Measurements from ENCODE around the gene PNPLA2.

The PNPLA2 gene

DNA sequence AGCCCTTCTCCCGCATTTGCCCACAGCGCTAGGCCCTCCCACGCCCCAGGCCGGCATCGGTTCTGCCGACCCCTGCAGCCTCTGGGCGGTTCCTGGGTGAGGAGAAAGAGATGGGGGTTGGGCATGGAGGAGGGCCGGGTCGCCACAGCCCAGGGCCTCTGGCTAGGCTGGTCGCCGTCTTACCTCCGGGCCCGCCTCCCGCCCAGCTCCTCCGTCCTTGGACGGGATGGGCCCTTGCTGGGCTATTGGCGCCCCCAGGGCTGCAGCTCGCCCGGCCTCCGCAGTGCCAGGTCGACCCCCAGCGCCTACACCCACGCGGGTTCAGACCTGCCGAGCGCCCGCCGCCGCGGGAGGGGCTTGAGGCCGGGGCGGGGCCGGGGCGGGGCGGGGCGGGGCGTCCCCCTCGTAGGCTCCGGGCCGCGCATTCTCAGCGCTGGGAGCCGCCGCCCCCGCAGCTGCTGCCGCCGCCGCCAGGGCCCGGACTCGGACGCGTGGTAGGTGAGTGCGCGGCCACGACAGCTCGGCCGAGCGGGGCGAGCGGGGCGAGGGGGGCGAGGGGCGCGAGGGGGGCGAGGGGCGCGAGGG, 13.9 kb downstream of the PNPLA2 start, which contains the start of gene CD151:
CD151 (plus strand) TSS at position 424 of the 585 bp plus-strand sequence. CDS start 3,118 bp downstream, outside the sequence.
- peak; percentile 24 to 31 for DNase-seq

DNA sequence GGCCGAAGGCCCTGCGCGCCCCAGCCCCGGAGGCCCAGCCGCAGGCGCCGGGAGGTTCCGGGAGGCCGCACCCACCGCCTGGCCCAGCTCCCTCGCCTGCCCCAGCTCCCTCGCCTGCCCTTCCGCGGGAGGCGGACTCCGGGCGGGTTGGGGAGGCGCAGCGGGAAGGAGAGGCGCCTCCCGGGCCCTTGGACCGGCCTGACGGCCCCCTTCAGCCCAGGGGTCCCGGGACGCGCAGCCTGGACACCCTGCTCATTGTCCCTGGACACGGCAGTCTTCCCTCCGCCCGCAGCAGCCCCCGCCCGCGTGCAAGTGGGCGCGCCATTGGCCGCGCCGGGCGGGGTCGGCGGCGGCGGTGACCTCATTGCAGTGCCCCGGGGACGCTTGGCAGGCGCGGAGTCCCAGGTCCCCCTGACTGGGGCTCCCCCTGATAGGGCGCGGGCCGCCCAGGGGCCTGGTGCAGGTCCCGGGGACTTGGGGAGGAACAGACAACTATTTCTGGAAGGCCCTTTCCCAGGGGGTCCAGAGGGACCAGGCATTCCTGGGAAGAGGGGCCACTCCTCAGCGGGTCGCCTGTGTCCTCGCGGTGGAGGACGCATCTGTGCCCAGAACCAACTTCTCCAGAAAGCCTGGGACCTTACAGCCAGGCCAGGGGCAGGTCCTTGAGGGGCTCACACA, 14.5 kb downstream of the PNPLA2 start:
- peak in 1 of 2 experiments; percentile 30 for DNase-seq

DNA sequence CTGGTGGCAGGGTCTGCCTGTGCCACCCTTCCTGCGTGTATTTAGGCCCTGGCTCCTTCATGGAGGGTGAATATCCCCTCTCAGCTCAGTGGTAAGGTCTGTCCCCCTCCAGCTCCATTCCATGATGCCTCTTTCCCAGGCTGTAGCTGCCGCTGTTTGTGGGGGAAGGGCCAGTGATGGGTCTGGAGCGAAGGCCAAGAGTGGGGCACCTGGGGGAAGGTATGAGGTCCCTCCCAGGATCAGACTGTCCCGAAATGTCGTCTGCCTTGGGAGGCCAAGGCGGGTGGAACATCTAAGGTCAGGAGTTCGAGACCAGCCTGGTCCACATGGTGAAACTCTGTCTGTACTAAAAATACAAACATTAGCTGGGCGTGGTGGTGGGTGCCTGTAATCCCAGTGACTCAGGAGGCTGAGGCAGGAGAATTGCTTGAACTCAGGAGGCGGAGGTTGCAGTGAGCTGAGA, 15.2 kb downstream of the PNPLA2 start:
- no peak for DNase-seq

- peak; percentile 19 to 23 for DNase-seq
These were observed 15.9 kb downstream of the PNPLA2 start for GRCh38 chr11:834371-835316.

- no peak for DNase-seq
These were observed 17.6 kb downstream of the PNPLA2 start for GRCh38 chr11:836274-836673.

GRCh38 chr11:836700-837099, 18.0 kb downstream of the PNPLA2 start:
- no peak for DNase-seq

DNA sequence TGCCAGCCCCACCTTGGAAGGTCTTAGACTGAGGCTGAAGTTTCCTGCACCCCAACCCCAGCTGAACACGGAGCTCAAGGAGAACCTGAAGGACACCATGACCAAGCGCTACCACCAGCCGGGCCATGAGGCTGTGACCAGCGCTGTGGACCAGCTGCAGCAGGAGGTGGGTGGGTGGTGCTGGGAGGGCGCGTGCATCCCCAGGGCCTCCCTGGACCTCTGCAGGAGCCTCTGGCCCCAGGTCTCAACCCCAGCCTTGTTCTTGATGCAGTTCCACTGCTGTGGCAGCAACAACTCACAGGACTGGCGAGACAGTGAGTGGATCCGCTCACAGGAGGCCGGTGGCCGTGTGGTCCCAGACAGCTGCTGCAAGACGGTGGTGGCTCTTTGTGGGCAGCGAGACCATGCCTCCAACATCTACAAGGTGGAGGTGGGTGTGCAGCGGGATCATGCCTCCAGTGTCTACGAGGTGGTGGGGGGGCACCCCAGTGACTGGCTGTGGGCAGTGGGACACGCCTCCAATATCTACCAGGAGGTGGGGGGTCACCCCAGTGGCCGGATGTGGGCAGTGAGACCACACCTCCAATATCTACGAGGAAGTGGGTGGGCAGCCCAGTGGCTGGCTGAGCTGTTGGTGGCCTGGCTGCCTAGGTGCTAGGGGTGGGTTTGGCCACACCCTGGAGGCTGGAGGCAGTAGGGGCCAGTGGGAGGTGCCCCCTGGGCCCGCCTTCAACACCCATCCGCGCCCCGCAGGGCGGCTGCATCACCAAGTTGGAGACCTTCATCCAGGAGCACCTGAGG, 18.7 kb downstream of the PNPLA2 start:
- no peak for DNase-seq

DNA sequence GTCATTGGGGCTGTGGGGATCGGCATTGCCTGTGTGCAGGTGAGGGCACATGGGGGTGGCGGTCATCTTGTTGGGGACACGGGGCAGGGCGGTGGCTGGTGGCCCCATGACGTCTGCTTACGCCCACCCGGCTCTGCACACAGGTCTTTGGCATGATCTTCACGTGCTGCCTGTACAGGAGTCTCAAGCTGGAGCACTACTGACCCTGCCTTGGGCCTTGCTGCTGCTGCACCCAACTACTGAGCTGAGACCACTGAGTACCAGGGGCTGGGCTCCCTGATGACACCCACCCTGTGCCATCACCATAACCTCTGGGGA, 19.2 kb downstream of the PNPLA2 start:
- DNase-seq: no peak

GRCh38 chr11:838441-839279, 19.9 kb downstream of the PNPLA2 start:
- DNase-seq: no peak

GRCh38 chr11:839280-839623, 20.5 kb downstream of the PNPLA2 start:
- no peak for DNase-seq

DNA sequence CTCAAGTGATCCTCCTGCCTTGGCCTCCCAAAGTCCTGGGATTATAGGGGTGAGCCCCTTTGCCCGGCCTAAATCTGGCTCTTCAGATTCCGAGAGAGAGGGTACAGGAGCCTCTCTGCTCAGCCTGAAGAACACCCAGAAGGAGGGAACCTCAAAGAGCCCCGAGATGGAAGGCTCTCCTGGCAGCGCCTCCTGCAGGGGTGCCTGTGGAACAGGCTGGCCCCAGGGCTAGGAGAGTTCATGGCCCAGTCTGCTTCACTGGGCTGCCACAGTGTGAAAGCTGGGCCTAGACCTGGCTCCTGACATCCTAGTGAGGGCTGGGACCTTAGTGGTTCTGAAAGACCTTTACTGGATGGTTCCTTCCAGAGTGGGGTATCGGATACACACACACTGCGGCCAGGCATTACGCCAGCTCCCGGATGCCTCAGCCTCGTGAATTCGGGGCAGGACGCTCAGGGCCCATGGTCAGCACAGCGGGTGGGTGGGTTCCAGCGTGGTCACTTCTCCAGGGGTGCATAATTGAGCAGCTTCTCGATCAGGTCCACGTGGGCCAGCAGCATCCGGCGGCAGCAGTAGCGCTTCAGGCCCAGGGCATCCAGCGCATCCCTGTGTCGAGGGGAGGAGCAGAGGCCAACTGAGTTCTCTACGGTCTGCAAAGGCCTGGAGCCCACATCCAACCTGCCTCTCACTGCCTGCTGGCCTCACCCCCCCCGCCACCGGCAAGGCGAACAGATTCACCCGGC, 21.3 kb downstream of the PNPLA2 start:
- DNase-seq: peak; percentile 19 to 28

- DNase-seq: no peak
These were observed 23.3 kb downstream of the PNPLA2 start for GRCh38 chr11:841981-842369.

GRCh38 chr11:842370-843002, 23.8 kb downstream of the PNPLA2 start, which contains the start of the genes POLR2L and TSPAN4:
Gene POLR2L (minus strand): TSS chr11:842529. CDS start chr11:842508, 21 bp downstream.
Gene TSPAN4 (plus strand): TSS chr11:842852. CDS start chr11:850305, 7,453 bp downstream.
- DNase-seq: peak; percentile 69

GRCh38 chr11:843086-843734, 24.5 kb downstream of the PNPLA2 start:
- DNase-seq: no peak

DNA sequence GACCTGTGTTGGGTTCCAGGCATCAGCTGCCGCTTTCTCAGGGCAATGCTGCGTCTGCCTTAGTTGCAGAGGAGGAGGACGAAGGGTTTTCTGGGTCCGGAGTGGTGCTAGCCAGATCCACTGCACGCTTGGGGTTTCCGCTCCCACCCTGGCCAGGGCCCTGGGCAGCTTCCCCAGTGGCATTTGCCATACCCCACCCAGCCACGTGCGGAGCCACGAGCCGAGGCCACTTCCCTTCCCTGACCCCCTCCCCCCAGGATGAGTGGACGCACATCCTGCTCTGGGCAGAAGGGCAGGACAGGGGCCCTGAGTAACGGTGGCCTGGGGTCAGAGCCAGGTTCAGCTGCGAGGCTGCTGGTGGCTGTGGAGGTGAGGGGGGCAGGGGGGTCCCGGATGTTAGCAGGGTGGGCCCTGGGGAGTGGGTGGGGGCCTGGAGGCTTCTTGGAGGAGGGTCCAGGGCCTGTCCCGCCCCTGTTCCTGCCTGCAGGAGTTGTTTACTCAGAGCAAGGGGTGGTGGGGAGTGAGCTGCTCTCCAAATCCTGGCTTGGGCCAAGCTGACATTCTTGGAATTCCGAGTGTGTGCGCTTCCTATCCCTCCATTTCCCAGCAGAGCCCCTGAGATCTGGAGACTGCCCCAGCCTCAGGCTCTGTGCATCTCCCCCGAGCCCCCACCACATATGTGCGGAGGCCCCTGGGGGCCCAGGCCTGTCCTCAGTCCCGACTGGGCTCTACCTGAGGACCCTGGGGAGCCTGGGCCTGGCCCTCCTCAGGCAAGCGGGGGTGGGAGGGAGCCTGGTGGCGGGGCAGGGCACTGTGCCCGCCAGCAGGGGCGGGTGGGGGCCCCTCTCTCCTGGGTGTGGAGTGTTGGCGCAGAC, 25.3 kb downstream of the PNPLA2 start:
- peak; percentile 44 to 52 for DNase-seq

DNA sequence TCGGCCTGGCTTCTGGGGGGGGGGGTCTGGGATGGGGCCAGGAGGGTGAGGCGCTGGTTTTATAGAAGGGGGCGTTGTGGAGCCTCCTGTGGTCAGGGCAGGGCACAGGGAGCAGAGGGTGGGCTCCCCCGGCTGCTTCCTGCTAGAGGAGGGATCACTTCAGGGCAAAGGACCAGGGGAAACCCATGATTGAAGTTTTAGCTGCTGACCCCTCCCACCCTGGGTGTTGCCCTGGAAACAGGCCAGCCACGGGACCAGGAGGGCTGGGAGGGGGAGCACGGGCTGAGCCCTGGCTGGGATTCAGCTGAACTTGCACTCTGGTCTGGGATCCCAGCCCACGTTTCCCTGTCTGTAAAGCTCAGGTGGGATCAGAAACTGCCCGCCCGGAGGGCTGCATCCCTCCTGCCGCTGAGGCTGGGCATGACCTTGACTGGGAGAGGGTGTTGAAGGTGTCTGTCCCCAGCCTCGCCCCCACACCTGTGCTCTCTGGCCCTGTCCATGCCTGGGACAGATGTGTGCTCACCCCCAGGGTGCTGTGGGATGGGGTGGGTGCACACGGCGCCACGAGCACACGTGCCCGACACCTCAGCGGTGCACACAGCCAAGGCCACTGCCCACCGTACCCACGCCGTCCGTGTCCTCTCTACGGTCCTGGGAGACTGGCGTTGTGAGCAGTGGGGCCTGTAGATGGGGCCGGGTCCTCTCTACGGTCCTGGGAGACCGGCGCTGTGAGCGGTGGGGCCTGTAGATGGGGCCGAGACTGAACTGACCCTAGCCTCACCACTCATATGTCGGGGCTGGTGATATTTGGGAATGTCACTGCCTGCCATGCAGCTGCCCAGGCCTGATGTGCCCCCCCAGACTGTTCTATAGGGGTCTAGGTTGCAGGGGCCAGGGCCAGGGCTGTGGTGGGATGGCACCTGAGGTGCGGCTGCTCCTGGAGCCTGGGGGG, 26.3 kb downstream of the PNPLA2 start:
- DNase-seq: peak; percentile 12 to 44

GRCh38 chr11:845872-846495, 27.3 kb downstream of the PNPLA2 start:
- no peak for DNase-seq
